PC-3 (cell line): ENCODE measurements around the gene VSX1. TPM values are rescaled to one million over a fixed set of nuclear protein-coding genes. Genes with fewer than 3 reads are reported as not detected.

Source experiments
- ATAC-seq: fragments of 200-7000 bp; cut with Tn5 transposase; 2 replicates; pipeline ENCODE4 v1.9.1; 2020; ENCODE audit warnings: mild to moderate bottlenecking, moderate library complexity
- BruUV-seq: library from RNA; stranded (reverse); fragments of 400-500 nt; replicated peaks from 2 replicates; lab custom pipeline; 2021; lab: Mats Ljungman, UMichigan
- CTCF ChIA-PET: fragments of 300-600 bp; sonication (Branson Sonifier 250); formaldehyde crosslinking; loops from one replicate; lab custom pipeline; 2022; ENCODE audit warnings: antibody characterized with exemption; lab: Charles Lee
- POLR2A ChIA-PET: fragments of 300-600 bp; sonication (Branson Sonifier 250); formaldehyde crosslinking; loops from one replicate; lab custom pipeline; 2022; ENCODE audit warnings: antibody characterized with exemption; ENCODE audit not compliant: unreplicated experiment; lab: Charles Lee
- DNase-seq: peaks from one replicate; pipeline ENCODE4 v3.0.0-alpha.2; 2015
- H2AFZ ChIP-seq: fragments of 300-600 bp; sonication (generic); 2 replicates; pipeline ENCODE4 v1.6.0; 2016; ENCODE audit warnings: antibody characterized with exemption, low read length
- H3F3A ChIP-seq: fragments of 300-600 bp; sonication (generic); one replicate; pipeline ENCODE4 v1.6.0; 2017; ENCODE audit warnings: antibody characterized with exemption, low read length, control low read depth, mild to moderate bottlenecking; ENCODE audit not compliant: unreplicated experiment
- H3K27ac ChIP-seq: fragments of 300-600 bp; sonication (generic); 2 replicates; pipeline ENCODE4 v1.5.1; 2016; ENCODE audit warnings: mild to moderate bottlenecking, low read length
- H3K27me3 ChIP-seq: fragments of 300-600 bp; sonication (generic); 2 replicates; pipeline ENCODE4 v1.6.1; 2016; ENCODE audit warnings: low read length, mixed read lengths
- H3K36me3 ChIP-seq: fragments of 300-600 bp; sonication (generic); 2 replicates; pipeline ENCODE4 v1.6.1; 2016; ENCODE audit warnings: low read depth, mixed run types, low read length, mixed read lengths
- H3K4me1 ChIP-seq: fragments of 300-600 bp; sonication (generic); 2 replicates; pipeline ENCODE4 v1.5.1; 2016; ENCODE audit warnings: low read length; ENCODE audit not compliant: insufficient read depth
- H3K4me2 ChIP-seq: fragments of 300-600 bp; sonication (generic); 2 replicates; pipeline ENCODE4 v1.6.0; 2016; ENCODE audit warnings: low read length
- H3K4me3 ChIP-seq: fragments of 300-600 bp; sonication (generic); 2 replicates; pipeline ENCODE4 v1.5.1; 2016; ENCODE audit warnings: mild to moderate bottlenecking, low read length, mixed read lengths
- H3K79me2 ChIP-seq: fragments of 300-600 bp; sonication (generic); 2 replicates; pipeline ENCODE4 v1.6.1; 2017; ENCODE audit warnings: low read length, mixed read lengths
- H3K9ac ChIP-seq: fragments of 300-600 bp; sonication (generic); 2 replicates; pipeline ENCODE4 v1.6.0; 2016; ENCODE audit warnings: mild to moderate bottlenecking, low read length
- H3K9me2 ChIP-seq: fragments of 300-600 bp; sonication (generic); replicated peaks from 2 replicates; pipeline ENCODE4 v1.6.1; 2016; ENCODE audit warnings: mixed run types, low read length, mixed read lengths
- H3K9me3 ChIP-seq: fragments of 300-600 bp; sonication (generic); 2 replicates; pipeline ENCODE4 v1.6.1; 2016; ENCODE audit warnings: low read length, mixed read lengths
- H4K20me1 ChIP-seq: fragments of 300-600 bp; sonication (generic); 2 replicates; pipeline ENCODE4 v1.6.1; 2016; ENCODE audit warnings: low read length, mixed read lengths
- EZH2 ChIP-seq: fragments of 300-600 bp; sonication (generic); IDR thresholded peaks from one replicate; pipeline ENCODE4 v1.6.1; 2017; ENCODE audit warnings: antibody characterized with exemption, mild to moderate bottlenecking, low read length; ENCODE audit not compliant: unreplicated experiment
- EZH2phosphoT487 ChIP-seq: fragments of 300-600 bp; sonication (generic); IDR thresholded peaks from 2 replicates; pipeline ENCODE4 v1.6.1; 2018; ENCODE audit warnings: mild to moderate bottlenecking, antibody characterized with exemption, low read length, borderline replicate concordance
- intact Hi-C: fragments of 100-400 bp; cut with micrococcal nuclease; formaldehyde crosslinking; loops from 2 replicates; pipeline ENCODE4 v1.9.0; 2023
- total RNA-seq: library from RNA; depleted of rRNA; stranded (reverse); fragments of >200 nt; gene quantifications from 2 replicates; pipeline ENCODE4 v1.2.3, GENCODE V29; 2014
- TF ChIP-seq, protein P1 (sequence below): fragments of 300-600 bp; sonication (generic); conservative IDR thresholded peaks from 2 replicates; pipeline ENCODE4 v1.5.1; 2017; ENCODE audit warnings: antibody characterized with exemption, low read depth, mild to moderate bottlenecking, low read length

VSX1 gene
- total RNA-seq, 1 experiment from 2014 or later, result not detected

DNA sequence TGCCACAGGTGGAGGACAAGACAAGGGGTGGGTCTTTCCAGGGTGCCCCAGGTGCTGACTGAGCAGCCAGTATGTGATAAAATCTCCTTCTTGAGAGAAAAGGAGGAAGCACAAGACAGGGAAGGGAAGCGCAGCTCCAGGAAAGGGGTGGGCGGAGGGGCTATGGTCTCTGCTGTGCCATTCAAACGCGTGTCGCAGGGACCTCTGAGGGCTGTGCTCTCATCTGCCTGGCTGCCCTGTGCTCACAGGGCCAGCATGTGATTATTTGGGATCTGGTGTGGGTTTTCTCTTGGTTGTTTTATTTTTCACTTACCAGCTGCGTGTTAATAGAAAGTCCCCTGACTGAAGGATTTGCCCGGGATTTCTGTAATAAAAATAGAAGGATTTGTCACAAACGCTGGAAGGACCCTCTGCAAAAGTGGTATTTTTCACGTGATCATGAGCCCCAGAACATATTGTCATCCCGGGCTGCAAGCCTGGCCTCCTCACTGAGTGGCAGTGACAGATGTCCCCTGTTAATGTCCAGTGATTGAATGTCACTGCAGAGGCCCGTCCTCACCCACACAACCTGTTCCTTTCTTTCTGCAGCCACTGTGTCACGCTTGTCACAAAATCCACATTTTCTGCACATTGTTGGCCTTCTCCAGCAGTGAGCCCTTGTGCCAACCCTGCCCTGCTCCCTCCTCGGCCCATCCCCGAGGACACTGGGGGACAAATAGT lies 35.0 kb upstream of the VSX1 start:
- CTCF ChIA-PET, result no interaction called here
- H4K20me1 ChIP-seq, result no peaks in the 10 kb centered on the region
- no peak for TF ChIP-seq EZH2phosphoT487
- TF ChIP-seq, protein P1, sequence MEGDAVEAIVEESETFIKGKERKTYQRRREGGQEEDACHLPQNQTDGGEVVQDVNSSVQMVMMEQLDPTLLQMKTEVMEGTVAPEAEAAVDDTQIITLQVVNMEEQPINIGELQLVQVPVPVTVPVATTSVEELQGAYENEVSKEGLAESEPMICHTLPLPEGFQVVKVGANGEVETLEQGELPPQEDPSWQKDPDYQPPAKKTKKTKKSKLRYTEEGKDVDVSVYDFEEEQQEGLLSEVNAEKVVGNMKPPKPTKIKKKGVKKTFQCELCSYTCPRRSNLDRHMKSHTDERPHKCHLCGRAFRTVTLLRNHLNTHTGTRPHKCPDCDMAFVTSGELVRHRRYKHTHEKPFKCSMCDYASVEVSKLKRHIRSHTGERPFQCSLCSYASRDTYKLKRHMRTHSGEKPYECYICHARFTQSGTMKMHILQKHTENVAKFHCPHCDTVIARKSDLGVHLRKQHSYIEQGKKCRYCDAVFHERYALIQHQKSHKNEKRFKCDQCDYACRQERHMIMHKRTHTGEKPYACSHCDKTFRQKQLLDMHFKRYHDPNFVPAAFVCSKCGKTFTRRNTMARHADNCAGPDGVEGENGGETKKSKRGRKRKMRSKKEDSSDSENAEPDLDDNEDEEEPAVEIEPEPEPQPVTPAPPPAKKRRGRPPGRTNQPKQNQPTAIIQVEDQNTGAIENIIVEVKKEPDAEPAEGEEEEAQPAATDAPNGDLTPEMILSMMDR, result no peak
- TF ChIP-seq EZH2, result no peak
- no peaks in the 10 kb centered on the region for H3K9me3 ChIP-seq
- no peak overlapping the region for H3K4me3 ChIP-seq
- no peaks in the 10 kb centered on the region for H3K36me3 ChIP-seq
- no peak overlapping the region for H3K9ac ChIP-seq
- H3K4me1 ChIP-seq, result peaks cover 22% of the 10 kb centered on the region
- no peak for ATAC-seq
- no peaks in the 10 kb centered on the region for H3F3A ChIP-seq
- H2AFZ ChIP-seq, result no peak overlapping the region
- intact Hi-C loops, result no loop called here
- BruUV-seq, result no TSS peak
- POLR2A ChIA-PET, result no interaction called here
- H3K9me2 ChIP-seq, result no peaks in the 10 kb centered on the region
- no peak overlapping the region for H3K4me2 ChIP-seq
- no peak for DNase-seq
- H3K27me3 ChIP-seq, result no peaks in the 10 kb centered on the region; the same call in 1 of the 2 replicates
- no peak overlapping the region for H3K27ac ChIP-seq
- H3K79me2 ChIP-seq, result no peaks in the 10 kb centered on the region

DNA sequence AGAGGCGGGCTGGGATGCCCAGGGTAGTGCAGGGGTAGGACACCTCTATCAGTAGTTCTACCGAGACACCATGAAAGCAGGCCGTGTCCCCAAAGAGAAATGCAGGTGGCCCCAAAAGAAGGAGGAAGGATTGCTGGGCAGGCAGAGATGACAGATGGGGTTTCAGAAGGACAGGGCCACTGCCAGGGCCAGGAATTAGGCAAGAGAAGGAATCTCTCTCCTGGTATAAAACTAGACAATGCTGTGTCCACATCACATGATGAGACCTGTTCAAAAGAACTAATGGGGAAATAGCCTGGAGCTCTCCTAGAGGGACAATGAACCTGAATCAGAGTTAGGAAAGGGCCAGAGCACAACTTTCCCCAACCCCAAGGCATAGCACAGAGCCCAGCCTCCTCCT lies 21.6 kb upstream of the VSX1 start:
- ATAC-seq (no peak), DNase-seq (no peak)
- no peak overlapping the region for H3K4me2 ChIP-seq
- peaks cover 4% of the 10 kb centered on the region; the same call in 1 of the 2 replicates for H3K27me3 ChIP-seq
- BruUV-seq, result no TSS peak
- ChIA-PET POLR2A (no interaction called here), CTCF (no interaction called here)
- no peak for TF ChIP-seq EZH2phosphoT487
- no peak for TF ChIP-seq EZH2
- TF ChIP-seq, protein P1, result no peak
- no peaks in the 10 kb centered on the region for H3K79me2 ChIP-seq
- no peak overlapping the region for H3K9ac ChIP-seq
- H3K36me3 ChIP-seq, result no peaks in the 10 kb centered on the region
- H3F3A ChIP-seq, result no peaks in the 10 kb centered on the region
- no peak overlapping the region for H2AFZ ChIP-seq
- no peaks in the 10 kb centered on the region for H4K20me1 ChIP-seq
- H3K9me3 ChIP-seq, result no peaks in the 10 kb centered on the region
- peaks cover 5% of the 10 kb centered on the region; the same call in 1 of the 2 replicates for H3K4me1 ChIP-seq
- intact Hi-C loops, result no loop called here
- H3K4me3 ChIP-seq, result no peak overlapping the region
- no peaks in the 10 kb centered on the region for H3K9me2 ChIP-seq
- H3K27ac ChIP-seq, result no peak overlapping the region

DNA sequence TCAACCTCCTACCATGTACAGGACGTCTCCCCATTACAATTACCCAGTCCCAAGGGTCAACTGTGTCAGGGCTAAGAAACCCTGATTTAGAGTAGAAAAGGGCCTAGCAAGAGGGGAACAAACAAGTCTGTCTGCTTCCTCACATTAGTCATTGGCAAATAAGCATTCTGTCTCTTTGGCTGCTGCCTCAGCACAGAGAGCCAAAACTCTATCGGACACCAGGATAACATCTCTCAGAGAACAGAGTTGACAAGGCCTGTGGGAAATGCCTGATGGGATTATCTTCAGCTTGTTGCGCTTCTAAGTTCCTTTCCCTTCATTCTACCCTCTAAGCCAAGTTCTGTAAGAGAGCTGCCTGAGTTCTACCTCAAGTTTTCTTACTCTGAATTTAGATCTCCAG lies 19.0 kb upstream of the VSX1 start:
- BruUV-seq, result no TSS peak
- CTCF ChIA-PET, result no interaction called here
- TF ChIP-seq, protein P1, result no peak

More for the DNA sequence above, 19.0 kb upstream of the VSX1 start:
- ATAC-seq (peak; percentile 38; the same call in 1 of the 2 replicates), DNase-seq (peak; percentile 47)
- Histone ChIP-seq H3K9me2 (no peaks in the 10 kb centered on the region), H3K4me3 (no peak overlapping the region), H3K36me3 (no peaks in the 10 kb centered on the region), H3K79me2 (no peaks in the 10 kb centered on the region), H3K4me1 (peaks cover 5% of the 10 kb centered on the region; the same call in 1 of the 2 replicates), H3F3A (no peaks in the 10 kb centered on the region), H3K27me3 (peaks cover 22% of the 10 kb centered on the region; the same call in 1 of the 2 replicates), H3K9ac (no peak overlapping the region), H4K20me1 (no peaks in the 10 kb centered on the region), H3K4me2 (no peak overlapping the region), H3K27ac (no peak overlapping the region), H3K9me3 (no peaks in the 10 kb centered on the region), H2AFZ (no peak overlapping the region)
- POLR2A ChIA-PET, result no interaction called here
- intact Hi-C loops, result no loop called here
